ENCODE data around the gene PYURF.

Gene PYURF, protein sequence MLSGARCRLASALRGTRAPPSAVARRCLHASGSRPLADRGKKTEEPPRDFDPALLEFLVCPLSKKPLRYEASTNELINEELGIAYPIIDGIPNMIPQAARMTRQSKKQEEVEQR

DNA sequence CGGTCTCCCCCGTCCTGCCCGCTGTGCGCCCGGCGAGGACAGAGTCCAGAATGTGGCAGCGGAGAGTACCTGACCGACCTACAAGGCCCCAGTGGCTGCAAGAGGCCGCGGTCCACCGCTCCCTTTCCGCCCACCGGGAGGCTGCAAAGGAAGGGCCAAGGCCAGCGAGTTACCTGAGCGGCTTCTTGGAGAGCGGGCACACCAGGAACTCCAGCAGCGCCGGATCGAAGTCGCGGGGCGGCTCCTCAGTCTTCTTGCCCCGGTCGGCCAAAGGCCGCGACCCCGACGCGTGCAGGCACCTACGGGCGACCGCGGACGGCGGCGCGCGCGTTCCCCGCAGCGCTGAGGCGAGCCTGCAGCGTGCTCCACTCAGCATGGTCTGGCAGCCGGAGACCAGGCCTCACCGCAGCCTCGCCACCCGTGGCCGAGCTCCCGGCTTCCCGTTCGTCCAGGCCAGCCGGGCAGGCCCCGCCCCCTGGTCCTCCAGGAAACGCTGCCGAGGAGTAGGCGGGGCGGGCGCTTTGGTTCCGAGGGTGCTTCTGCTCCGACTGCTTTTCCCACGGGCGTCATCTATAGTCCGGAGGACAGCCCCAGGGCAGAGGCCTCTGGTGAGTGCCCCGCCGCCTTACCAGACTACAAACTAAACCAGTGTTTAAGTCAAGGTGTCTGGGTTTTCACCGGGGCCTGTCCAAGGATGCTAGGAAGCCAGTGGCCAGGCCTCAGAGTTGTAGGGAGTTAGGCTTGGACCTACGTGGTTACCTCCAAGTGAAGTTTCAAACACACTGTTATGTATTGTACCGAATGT is at the start of gene PYURF:
PYURF (minus strand) TSS at position 452 of the 805 bp plus-strand sequence; CDS start at position 376, 76 bp downstream.
- DNase-seq (ENCODE audit: low spot score) = peak; percentile 88

DNA sequence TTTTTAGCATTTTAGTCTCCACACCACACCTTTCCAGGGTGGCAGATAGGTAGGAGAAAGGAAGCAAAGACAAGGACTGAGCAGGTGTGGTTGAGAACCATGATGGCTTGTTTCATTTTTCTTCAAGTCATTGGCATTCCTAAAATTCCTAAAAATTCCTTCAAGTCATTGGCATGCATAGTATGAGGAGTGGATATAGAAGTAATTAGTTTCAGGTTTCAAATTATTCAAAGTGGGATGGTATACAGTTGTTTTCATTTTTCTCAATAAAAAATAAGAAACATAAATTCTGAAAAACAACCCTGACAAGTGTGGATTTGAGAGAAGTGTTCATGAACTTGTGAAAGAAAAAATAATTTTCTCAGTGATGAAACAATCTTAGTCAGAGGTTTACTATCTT is 46.4 kb upstream of the PYURF start:
- no peak for DNase-seq (ENCODE audit: low spot score)

DNA sequence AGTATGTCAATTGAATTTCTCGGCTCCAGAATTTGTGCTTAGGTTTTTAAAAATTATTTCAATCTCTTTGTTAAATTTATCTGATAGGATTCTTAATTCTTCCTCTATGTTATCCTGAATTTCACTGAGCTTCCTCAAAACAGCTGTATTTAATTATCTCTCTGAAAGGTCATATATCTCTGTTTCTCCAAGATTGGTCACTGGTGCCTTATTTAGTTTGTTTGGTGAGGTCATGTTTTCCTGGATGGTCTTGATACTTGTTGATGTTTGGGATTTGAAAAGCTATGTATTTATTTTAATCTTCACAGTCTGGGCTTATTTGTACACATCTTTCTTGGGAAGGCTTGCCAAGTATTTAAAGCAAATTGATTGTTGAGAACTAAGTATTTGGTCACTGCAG is 44.0 kb upstream of the PYURF start:
- no peak for DNase-seq (ENCODE audit: low spot score)

DNA sequence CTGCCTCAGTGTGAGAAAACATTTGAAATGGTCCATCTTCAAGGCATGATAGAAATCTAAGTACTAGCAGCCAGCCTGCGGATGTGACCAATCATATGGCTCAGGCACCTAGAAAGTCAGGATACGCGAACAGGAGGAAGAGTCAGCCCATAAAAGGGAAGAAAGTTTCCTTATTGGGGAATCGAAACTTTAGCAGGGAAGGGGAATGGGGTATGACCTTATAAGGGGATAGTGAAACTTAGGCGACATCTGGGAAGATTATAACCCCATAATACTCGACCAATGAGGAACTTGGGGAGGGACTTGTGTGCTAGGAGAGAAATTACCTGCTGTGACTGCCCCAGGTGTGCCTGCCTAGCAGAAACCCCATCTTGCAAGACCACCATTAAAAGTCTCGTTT is 26.2 kb upstream of the PYURF start:
- DNase-seq (ENCODE audit: low spot score) = no peak

DNA sequence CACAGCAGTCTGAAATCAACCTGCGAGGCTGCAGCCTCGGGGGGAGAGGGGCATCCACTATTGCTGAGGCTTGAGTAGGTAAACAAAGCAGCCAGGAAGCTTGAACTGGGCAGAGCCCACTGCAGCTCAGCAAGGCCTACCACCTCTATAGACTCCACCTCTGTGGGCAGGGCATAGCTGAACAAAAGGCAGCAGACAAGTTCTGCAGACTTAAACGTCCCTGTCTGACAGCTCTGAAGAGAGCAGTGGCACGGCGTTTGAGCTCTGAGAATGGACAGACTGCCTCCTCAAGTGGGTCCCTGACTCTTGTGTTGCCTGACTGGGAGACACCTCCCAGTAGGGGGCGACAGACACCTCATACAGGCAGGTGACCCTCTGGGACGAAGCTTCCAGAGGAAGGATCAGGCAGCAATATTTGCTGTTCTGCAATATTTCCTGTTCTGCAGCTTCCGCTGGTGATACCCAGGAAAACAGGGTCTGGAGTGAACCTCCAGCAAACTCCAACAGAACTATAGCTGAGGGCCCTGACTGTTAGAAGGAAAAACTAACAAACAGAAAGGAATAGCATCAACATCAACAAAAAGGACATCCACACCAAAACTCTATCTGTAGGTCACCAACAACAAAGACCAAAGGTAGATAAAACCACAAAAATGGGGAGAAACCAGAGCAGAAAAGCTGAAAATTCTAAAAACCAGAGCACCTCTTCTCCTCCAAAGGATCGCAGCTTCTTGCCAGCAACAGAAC is 15.9 kb upstream of the PYURF start:
- DNase-seq (ENCODE audit: low spot score) = peak; percentile 4

DNA sequence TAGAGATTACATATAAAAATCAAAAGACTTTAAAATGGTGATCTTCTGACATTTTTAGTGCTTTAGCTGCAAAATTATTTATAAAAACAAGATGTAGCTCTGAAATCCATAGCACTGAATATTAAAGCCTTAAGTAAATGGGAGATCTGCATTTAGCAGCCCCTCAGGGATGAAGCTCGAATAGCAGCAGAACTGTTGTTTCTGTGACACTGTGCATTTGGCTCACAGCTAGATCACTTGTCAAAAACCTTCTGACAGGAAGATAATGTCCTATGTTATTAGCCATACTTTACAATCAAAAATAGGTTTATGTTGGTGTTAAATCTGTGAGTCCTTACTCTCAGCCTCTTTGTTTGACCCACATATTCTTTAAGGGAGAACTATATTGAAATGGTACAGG is 14.1 kb upstream of the PYURF start:
- no peak for DNase-seq (ENCODE audit: low spot score)

DNA sequence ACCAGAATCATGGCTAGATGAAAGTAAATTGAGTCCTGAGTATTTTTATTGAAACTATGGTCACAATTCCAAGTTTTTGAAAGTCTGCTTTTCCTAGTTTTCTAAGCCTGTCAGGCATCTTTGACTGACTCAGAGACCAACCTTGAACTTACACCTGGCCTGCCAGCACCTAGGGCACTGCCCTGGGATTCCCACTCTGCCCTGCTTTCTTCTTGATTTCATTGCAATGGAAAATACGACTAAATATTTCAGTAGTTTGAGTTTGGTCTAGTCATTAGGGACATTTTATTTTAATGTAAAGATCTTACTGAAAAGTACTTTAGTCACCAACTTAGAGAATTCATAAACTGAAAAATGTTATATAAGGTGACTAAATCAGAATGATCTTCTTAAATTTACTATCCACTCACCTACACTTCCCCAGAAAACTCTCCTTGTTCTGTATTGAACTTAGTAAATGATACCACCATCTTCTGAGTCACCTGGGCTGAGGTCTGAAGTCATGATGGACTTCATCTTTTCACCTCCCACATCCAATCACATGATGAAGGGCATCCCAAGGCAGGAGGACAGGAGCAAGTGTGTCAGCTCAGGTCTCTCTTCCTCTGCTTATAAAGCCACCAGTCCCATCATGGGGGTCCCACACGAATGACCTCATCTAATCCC is 11.6 kb upstream of the PYURF start:
- DNase-seq (ENCODE audit: low spot score) = no peak

DNA sequence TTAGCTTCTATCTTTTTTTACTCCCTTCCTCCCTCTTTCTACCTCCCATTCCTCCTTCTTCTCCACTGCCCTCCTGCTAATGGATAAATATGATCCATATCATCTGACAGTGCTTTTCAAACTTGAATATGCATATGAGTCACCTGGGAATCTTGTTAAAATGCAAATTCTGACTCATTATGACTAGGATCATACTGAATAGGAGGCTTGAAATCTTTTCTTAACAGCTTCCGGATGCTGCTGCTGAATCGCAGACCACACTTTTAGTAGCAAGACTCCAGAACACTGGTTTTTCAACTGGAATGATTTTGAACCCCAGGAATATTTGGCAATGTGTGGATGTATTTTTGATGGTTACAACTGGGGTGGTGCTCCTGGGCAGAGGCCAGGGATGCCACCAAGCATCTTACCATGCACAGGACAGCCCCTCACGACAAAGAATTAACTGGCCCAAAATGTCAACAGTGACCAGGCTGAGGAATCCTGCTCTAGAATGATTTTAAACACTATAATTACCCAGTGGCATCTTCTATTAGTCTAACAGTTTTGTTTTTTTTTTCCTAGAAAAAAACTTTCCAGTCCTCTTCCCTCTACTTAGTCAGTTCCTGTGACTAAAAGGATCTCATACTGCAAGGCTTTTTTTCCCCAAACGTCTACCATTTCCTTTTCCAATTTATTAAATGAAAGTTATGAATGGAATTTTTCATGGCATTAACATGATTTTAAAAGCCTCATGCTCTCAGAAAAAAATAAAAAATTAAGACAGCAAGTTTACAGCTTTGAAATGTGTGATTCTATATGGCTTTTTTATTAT is 10.6 kb upstream of the PYURF start:
- no peak for DNase-seq (ENCODE audit: low spot score)

DNA sequence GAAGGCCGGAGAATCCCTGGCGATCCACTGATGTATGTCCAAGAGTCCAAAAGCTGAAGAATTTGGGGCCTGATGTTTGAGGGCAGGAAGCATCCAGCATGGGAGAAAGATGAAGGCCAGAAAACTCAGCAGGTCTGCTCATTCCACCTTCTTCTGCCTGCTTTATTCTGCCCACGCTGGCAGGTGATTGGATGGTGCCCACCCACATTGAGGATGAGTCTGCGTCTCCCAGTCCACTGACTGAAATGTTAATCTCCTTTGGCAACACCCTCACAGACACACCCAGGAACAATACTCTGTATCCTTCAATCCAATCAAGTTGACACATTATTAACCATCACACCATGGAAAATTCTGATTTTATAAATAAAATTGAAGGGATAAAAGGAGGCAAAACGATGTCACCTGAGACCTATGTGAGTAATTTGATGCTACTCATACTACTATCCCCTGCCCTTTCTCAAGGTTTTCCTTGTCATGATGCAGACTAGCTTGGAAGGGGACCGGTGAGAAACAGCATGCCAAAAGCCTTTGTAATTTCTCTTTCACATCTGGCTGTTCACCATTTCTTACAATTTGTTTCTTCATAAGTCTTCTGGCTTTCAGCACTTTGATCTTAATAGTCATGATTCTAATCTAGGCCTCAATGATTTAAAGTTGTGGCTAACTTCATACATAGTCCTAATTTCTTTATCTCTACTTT is 9.7 kb upstream of the PYURF start:
- DNase-seq (ENCODE audit: low spot score) = no peak

DNA sequence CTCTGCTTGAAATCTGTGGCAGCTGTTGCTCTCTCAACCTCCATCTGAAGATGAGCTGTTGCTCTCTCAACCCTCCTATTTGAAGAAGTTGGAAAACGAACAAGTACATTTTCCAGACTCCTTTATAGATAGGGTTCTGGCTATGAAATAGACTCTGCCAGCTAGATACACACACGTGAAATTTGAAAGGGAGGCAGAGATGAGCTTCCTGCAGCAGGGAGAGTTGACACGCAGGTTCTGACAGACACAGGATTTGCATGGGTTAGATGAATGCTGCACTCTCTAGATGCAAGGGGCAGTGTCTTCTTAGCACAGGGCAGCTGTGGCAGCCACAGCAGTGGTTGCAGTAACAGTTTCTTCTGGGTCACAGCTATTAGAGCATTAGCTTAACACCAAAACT is 8.0 kb upstream of the PYURF start:
- no peak for DNase-seq (ENCODE audit: low spot score)

DNA sequence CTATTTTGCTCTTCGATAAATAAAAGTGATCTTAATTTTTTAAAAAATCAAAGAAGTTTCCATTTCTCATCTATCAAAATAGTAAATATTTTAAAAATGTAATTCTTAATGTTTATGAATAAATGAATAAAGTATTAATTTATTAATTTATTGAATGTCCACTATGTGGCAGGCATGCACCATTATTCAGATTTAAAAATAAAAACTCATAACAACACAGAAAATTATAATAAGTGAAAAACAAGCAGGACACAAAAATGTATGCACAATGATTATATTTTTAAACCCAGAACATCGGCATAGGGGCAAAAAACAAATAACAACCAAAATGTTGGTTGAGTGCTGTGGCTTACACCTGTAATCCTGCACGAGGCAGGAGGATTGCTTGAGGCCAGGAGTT is 5.3 kb upstream of the PYURF start:
- DNase-seq (ENCODE audit: low spot score) = no peak

DNA sequence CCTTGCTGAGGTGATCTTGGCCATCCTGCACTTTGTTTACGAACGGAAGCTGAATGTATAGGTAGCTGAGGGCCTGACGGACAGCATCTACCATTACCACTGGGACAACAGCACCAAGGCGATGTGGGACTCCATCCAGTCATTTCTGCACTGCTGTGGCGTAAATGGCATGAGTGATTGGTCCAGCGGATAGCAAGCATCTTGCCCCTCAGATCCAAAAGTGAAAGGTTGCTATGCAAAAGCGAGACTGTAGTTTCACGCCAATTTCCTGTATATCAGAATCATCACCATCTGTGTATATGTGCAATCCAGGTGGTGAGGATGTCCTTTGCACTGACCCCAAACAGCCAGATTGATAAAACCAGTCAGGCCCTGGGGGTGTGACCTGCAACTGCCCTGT is 4.2 kb upstream of the PYURF start:
- DNase-seq (ENCODE audit: low spot score) = no peak

DNA sequence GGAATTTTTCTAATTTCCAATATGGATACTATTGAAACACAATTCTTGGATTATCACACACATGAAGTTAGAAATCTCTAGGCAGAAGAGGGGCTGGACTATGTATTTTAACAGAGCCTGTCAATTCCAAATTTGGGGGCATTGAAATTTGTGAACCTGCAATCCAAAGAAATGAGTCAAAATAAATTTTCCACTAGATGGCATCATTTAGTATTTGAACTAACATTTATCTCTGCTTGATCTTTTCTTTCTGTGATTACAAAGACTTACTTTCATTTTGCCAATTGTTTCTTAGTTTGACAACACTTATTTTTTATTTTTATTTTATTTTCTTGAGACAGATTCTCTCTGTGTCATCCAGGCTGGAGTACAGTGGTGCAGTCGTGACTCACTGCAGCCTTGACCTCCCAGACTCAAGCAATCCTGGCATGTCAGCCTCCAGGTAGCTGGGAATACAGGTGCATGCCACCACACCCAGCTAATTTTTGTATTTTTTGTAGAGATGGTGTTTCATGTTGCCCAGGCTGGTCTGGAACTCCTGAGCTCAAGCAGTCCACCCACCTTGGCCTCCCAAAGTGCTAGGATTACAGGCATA is 2.7 kb upstream of the PYURF start:
- DNase-seq (ENCODE audit: low spot score) = peak; percentile 6

DNA sequence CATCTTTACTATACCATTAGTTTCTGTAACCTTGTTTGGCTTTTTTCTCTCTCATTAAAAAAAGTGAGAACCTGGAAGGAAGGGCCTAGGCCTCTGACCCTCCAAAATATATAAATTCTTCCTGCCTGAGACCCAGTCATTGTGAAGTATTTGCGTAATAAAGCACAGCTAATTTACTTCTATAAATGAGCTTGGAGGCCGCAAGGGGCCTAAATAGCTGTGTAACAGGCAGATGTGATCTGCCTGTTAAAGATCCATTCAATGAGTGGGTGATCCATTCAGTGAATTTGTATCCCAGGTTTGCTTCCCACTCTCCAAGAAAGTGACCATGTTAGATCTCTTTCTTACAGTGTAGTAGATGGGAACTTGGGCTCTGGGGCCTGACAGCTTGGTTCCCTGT is 595 bp upstream of the PYURF start:
- DNase-seq (ENCODE audit: low spot score) = no peak

DNA sequence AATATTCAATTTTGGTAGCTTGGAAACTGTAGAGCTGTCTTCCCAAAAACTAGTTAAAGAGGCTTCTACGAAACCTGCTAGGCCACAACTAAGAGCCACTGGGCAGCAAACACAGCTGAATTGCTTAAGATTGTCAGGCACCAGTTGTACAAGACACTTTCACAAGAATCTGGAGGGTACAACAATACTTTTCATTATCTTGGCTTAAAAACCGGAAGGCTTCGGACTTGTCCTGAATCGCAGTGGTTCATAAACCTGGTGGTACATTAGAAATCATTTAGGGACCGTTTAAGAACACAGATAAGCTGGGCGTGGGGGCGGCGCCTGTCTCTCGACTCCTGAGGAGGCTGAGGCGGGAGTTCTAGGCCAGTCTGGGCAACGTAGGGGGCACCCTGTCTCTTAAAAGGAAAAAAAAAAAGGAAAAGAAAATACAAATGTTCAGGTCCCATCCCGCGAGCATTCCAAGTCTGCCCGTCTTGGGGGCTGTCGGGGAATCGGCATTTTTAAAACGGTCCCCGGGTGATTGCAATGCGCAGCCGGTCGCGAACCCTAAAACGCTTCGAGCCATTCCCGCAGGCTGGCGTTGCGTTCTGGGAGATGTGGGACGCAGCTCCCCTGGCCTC is 763 bp downstream of the PYURF start:
- peak; percentile 9 for DNase-seq (ENCODE audit: low spot score)

DNA sequence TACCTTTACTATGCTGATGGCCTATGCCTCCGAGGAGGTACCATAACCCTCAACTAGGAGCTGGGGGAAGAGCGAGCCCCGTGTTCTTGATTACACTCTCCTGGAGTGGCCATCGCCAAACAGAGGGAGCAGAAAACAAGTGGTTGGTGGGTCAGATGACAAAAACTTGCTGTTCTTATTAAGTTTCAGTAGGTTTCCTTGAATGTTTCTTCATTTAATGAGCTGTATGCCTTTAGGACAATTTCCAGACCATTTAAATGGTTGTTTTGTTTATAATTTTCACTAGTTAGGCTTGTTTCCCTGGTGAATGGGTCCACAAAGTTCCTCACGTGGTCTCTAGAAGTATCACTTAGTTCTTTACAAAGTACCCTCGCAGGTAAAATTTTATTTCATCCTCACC is 4.7 kb downstream of the PYURF start:
- DNase-seq (ENCODE audit: low spot score) = no peak

DNA sequence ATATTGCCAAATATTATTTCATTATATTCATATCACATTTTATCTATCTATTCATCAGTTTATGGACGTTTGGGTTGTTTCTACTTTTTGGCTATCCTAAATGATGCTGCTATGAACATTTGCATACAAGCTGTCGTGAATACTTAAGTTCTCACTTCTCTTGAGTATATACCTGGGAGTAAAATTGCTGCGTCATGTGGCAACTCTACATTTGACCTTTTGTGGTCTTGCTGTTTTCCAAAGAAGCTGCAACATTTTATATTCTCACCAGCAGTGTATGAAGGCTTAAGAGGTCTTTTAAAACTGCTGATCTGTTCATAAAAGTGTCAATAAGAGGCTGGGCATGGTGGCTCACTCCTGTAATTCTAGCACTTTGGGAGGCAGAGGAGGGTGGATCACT is 5.8 kb downstream of the PYURF start:
- DNase-seq (ENCODE audit: low spot score) = no peak

DNA sequence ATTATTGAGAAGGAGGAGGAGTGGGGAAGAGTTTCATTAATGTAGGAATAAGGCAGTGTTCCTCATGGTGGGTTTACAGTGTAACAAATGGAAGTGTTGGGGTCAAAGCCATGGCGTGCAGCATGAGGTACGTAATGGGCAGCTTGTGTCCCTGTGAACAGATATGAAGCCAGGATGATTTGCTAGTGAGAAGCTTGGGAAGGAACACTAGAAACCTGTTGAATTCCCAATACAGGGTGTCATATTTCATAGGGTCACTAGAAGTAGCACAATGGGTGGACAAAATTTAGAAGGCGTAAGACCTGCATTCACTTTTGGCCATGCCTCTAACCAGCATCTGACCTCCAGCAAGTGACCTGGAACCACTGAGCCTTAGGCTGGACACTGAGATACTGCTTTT is 6.8 kb downstream of the PYURF start:
- no peak for DNase-seq (ENCODE audit: low spot score)

DNA sequence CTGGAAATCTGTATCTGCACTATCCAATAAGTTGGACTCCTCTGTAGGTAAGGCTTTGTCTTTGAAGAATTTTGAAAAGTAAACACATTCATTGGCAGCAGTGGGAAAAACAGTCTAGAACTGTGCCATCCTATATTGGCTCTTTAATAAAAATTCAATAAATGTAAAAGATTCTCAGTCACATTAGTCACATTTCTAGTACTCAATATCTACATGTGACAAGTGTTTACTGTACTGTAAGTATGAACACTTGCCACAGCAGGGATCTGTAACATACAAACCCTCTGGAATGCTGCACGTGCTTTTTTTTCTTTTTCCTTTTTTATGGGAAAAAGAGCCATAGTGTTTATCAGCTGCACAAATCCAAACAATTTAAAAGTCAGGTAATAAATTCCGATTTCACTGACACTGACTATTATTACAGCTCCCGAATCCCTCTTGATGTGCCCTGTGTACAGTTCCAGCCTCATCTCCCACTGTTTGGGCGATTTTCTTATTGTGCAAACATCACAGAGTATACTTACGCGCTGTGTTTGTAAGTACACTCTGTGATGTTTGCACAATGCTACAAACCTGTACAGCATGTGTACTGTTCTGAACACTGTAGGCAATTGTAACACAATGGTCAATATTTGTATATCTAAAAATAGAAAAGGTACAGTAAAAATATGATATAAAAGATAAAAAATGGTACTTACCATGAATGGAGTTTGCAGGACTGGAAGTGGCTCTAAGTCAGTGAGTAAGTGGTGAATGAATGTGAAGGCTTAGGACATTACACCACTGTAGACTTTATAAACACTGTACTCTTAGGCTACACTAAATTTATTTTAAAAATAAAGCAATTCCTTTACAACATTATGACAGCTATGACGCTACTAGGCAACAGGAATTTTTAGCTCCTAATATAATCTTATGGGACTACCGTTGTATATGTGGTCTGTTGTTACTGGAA is 8.7 kb downstream of the PYURF start:
- DNase-seq (ENCODE audit: low spot score) = no peak

Data from SW480 (cell line).